ENCODE data around the gene CCNK. TPM values are rescaled to one million over a fixed set of nuclear protein-coding genes. Genes with fewer than 3 reads are reported as not detected.

Gene CCNK
- polyA plus RNA-seq, 2 of the 4 experiments (the other 2 are of a cell fraction) = 22.7 to 46.6 TPM

DNA sequence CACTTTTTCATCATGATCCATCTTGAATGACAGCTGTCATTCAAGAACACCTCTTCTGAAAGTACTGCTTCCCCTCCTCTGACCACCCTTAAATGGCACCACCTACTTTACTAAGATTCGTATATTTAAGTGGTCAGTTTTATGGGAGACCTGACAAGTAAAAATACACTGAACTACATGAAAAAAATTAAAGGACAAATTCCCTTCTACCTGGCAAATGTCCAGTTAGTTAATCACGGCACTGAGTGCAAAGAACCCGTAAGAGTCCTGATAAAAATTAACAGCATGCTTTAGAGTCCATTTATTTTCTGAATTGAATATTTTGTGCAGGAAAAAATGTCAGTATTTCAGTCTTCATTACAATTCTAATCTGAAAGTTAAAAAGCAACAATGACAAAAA is 49.2 kb upstream of the CCNK start:
- DNase-seq (ENCODE audit: low read depth in 1 of 2, low spot score in 1 of 2) = no peak
- Histone ChIP-seq H3K4me1 (no peaks in the 10 kb centered on the region), H3K27ac (no peak overlapping the region), H3K4me2 (no peak overlapping the region), H3K4me3 (no peak overlapping the region), H3K9me3 (no peaks in the 10 kb centered on the region)
- ChIA-PET CTCF (interaction anchor here (1.0 kb wide), 1 partner anchor 16 kb away, joined by 3 read pairs; no protein-coding TSS in a partner anchor), POLR2A (no interaction called here)
- no peak for TF ChIP-seq RNF2 (IDR thresholded peaks at IDR 0.05; ENCODE audit: borderline replicate concordance, low read depth)
- TF ChIP-seq RCOR1 (IDR thresholded peaks at IDR 0.05; ENCODE audit: low read depth, low read length) = no peak
- TF ChIP-seq MAFK (IDR thresholded peaks at IDR 0.05; ENCODE audit: partially characterized antibody) = no peak
- TF ChIP-seq, protein P1, sequence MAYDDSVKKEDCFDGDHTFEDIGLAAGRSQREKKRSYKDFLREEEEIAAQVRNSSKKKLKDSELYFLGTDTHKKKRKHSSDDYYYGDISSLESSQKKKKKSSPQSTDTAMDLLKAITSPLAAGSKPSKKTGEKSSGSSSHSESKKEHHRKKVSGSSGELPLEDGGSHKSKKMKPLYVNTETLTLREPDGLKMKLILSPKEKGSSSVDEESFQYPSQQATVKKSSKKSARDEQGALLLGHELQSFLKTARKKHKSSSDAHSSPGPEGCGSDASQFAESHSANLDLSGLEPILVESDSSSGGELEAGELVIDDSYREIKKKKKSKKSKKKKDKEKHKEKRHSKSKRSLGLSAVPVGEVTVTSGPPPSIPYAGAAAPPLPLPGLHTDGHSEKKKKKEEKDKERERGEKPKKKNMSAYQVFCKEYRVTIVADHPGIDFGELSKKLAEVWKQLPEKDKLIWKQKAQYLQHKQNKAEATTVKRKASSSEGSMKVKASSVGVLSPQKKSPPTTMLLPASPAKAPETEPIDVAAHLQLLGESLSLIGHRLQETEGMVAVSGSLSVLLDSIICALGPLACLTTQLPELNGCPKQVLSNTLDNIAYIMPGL (CRISPR knock-in tag; IDR thresholded peaks at IDR 0.05; ENCODE audit: borderline replicate concordance) = no peak
- no peak for FAIRE-seq
- WGBS (ENCODE audit: missing lambda C conversion rate) = 87% methylated on average over 3 of the region's 3 CpGs
- ATAC-seq = no peak

DNA sequence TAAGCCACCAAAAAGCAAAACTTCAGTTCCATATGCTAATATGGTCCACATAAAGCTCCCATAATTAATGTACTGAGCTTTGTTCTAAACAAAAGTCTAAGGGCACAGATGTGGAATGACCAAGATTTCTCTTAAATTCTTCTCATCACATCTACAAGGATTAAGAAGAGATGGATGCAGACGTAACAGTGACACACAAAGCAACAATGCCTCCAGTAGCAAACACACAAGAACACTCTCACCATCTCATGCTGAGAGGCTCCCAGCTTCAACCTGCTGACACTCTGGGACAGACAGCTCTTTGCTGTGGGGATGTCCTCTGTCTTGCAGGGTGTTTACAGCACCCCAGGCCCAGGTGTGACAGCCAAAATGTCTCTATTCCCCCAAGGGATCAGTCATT is 48.7 kb upstream of the CCNK start:
- Histone ChIP-seq H3K27ac (no peak overlapping the region), H3K4me2 (no peak overlapping the region), H3K4me3 (no peak overlapping the region), H3K9me3 (no peaks in the 10 kb centered on the region), H3K4me1 (no peaks in the 10 kb centered on the region)
- FAIRE-seq = no peak
- POLR2A ChIA-PET = no interaction called here
- CTCF ChIA-PET = interaction anchor here (1.0 kb wide), 1 partner anchor 17 kb away, joined by 3 read pairs; no protein-coding TSS in a partner anchor
- DNase-seq (ENCODE audit: low read depth in 1 of 2, low spot score in 1 of 2) = no peak
- TF ChIP-seq NR3C1 (IDR thresholded peaks at IDR 0.05) (no peak), ZFP36 (IDR thresholded peaks at IDR 0.05; ENCODE audit: borderline replicate concordance, partially characterized antibody) (no peak), ZC3H11A (IDR thresholded peaks at IDR 0.05) (no peak), RNF2 (IDR thresholded peaks at IDR 0.05; ENCODE audit: borderline replicate concordance, low read depth) (no peak), NFE2L2 (conservative IDR thresholded peaks at IDR 0.05; ENCODE audit: low read length) (no peak), KDM5A (IDR thresholded peaks at IDR 0.05) (no peak), SREBF2 (IDR thresholded peaks at IDR 0.05) (no peak), SMC3 (IDR thresholded peaks at IDR 0.05) (no peak)
- TF ChIP-seq, protein P2, sequence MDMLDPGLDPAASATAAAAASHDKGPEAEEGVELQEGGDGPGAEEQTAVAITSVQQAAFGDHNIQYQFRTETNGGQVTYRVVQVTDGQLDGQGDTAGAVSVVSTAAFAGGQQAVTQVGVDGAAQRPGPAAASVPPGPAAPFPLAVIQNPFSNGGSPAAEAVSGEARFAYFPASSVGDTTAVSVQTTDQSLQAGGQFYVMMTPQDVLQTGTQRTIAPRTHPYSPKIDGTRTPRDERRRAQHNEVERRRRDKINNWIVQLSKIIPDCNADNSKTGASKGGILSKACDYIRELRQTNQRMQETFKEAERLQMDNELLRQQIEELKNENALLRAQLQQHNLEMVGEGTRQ (IDR thresholded peaks at IDR 0.05) = no peak
- TF ChIP-seq, protein P3, sequence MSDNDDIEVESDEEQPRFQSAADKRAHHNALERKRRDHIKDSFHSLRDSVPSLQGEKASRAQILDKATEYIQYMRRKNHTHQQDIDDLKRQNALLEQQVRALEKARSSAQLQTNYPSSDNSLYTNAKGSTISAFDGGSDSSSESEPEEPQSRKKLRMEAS (IDR thresholded peaks at IDR 0.05) = no peak
- TF ChIP-seq, protein P4, sequence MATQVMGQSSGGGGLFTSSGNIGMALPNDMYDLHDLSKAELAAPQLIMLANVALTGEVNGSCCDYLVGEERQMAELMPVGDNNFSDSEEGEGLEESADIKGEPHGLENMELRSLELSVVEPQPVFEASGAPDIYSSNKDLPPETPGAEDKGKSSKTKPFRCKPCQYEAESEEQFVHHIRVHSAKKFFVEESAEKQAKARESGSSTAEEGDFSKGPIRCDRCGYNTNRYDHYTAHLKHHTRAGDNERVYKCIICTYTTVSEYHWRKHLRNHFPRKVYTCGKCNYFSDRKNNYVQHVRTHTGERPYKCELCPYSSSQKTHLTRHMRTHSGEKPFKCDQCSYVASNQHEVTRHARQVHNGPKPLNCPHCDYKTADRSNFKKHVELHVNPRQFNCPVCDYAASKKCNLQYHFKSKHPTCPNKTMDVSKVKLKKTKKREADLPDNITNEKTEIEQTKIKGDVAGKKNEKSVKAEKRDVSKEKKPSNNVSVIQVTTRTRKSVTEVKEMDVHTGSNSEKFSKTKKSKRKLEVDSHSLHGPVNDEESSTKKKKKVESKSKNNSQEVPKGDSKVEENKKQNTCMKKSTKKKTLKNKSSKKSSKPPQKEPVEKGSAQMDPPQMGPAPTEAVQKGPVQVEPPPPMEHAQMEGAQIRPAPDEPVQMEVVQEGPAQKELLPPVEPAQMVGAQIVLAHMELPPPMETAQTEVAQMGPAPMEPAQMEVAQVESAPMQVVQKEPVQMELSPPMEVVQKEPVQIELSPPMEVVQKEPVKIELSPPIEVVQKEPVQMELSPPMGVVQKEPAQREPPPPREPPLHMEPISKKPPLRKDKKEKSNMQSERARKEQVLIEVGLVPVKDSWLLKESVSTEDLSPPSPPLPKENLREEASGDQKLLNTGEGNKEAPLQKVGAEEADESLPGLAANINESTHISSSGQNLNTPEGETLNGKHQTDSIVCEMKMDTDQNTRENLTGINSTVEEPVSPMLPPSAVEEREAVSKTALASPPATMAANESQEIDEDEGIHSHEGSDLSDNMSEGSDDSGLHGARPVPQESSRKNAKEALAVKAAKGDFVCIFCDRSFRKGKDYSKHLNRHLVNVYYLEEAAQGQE (IDR thresholded peaks at IDR 0.05) = no peak
- TF ChIP-seq, protein P5, sequence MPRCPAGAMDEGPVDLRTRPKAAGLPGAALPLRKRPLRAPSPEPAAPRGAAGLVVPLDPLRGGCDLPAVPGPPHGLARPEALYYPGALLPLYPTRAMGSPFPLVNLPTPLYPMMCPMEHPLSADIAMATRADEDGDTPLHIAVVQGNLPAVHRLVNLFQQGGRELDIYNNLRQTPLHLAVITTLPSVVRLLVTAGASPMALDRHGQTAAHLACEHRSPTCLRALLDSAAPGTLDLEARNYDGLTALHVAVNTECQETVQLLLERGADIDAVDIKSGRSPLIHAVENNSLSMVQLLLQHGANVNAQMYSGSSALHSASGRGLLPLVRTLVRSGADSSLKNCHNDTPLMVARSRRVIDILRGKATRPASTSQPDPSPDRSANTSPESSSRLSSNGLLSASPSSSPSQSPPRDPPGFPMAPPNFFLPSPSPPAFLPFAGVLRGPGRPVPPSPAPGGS (IDR thresholded peaks at IDR 0.05) = no peak
- no peak for ATAC-seq
- 79% methylated on average over 1 of the region's 1 CpG for WGBS (ENCODE audit: missing lambda C conversion rate)

DNA sequence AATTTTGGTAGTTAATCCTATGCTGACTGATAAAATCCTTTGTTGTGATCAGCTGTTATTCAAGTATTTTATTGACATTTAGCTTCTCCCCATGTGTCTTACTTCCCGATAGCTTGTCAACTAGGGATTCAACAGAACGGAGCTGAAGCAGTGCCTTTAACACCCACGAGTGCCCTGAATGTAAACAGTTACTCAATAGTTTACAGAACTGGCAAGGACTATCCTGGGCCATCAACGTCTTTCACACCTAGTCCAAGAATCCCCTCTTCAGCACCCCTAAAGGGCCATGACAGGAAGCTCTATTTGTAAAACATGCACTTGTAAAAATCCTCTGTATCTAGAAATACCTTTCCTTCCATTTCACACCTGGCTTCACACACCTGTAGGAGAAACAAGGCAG is 45.9 kb upstream of the CCNK start:
- FAIRE-seq (no peak), DNase-seq (ENCODE audit: low read depth in 1 of 2, low spot score in 1 of 2) (no peak), ATAC-seq (no peak)
- CTCF ChIA-PET = interaction anchor here (0.6 to 1.3 kb wide), 5 partner anchors 10 to 1273 kb away, joined by 3 to 4 read pairs (median 3); no protein-coding TSS in a partner anchor
- TF ChIP-seq ZSCAN20 (CRISPR knock-in tag; IDR thresholded peaks at IDR 0.05) (no peak), CHD2 (IDR thresholded peaks at IDR 0.05; ENCODE audit: low read length, partially characterized antibody) (no peak), HOXB13 (CRISPR knock-in tag; IDR thresholded peaks at IDR 0.05; ENCODE audit: low read depth) (no peak), GATA3 (IDR thresholded peaks at IDR 0.05; ENCODE audit: borderline replicate concordance) (no peak), NFE2L2 (conservative IDR thresholded peaks at IDR 0.05; ENCODE audit: low read length) (no peak), FOXS1 (CRISPR knock-in tag; IDR thresholded peaks at IDR 0.05) (no peak), KDM5A (IDR thresholded peaks at IDR 0.05) (no peak), ZC3H11A (IDR thresholded peaks at IDR 0.05) (no peak), HOXA7 (CRISPR knock-in tag; IDR thresholded peaks at IDR 0.05) (no peak)
- TF ChIP-seq, protein P6, sequence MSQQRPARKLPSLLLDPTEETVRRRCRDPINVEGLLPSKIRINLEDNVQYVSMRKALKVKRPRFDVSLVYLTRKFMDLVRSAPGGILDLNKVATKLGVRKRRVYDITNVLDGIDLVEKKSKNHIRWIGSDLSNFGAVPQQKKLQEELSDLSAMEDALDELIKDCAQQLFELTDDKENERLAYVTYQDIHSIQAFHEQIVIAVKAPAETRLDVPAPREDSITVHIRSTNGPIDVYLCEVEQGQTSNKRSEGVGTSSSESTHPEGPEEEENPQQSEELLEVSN (IDR thresholded peaks at IDR 0.05; ENCODE audit: borderline replicate concordance, low read depth) = no peak
- TF ChIP-seq, protein P7, sequence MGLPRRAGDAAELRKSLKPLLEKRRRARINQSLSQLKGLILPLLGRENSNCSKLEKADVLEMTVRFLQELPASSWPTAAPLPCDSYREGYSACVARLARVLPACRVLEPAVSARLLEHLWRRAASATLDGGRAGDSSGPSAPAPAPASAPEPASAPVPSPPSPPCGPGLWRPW (IDR thresholded peaks at IDR 0.05) = no peak
- TF ChIP-seq, protein P3 (IDR thresholded peaks at IDR 0.05) = no peak
- no peaks in the 10 kb centered on the region for H3K4me1 ChIP-seq
- no peaks in the 10 kb centered on the region for H3K9me3 ChIP-seq
- H3K4me2 ChIP-seq = no peak overlapping the region
- POLR2A ChIA-PET = no interaction called here
- H3K4me3 ChIP-seq = no peak overlapping the region
- H3K27ac ChIP-seq = no peak overlapping the region
- 82% methylated on average over 4 of the region's 4 CpGs for WGBS (ENCODE audit: missing lambda C conversion rate)
